Activated naive CD4-positive, alpha-beta T cell treated with anti-CD3 and anti-CD28 coated beads, Interleukin-2, amount 50 U/mL, for 24 hours (primary cell): ENCODE measurements around the gene PAK5.

ENCODE experiments used
- H3K27ac Mint-ChIP-seq: one replicate; pipeline ENCODE4 v1.8.0; 2021; ENCODE audit warnings: mild to moderate bottlenecking, mixed read lengths
- H3K27me3 Mint-ChIP-seq: one replicate; pipeline ENCODE4 v1.8.0; 2021; ENCODE audit warnings: mixed read lengths
- H3K36me3 Mint-ChIP-seq: one replicate; pipeline ENCODE4 v1.8.0; 2021; ENCODE audit warnings: mixed read lengths
- H3K4me1 Mint-ChIP-seq: one replicate; pipeline ENCODE4 v1.8.0; 2021; ENCODE audit warnings: mixed read lengths
- H3K4me3 Mint-ChIP-seq: one replicate; pipeline ENCODE4 v1.8.0; 2021; ENCODE audit warnings: mild to moderate bottlenecking, mixed read lengths
- H3K9me3 Mint-ChIP-seq: one replicate; pipeline ENCODE4 v1.8.0; 2021; ENCODE audit warnings: mixed read lengths

PAK5 gene

DNA sequence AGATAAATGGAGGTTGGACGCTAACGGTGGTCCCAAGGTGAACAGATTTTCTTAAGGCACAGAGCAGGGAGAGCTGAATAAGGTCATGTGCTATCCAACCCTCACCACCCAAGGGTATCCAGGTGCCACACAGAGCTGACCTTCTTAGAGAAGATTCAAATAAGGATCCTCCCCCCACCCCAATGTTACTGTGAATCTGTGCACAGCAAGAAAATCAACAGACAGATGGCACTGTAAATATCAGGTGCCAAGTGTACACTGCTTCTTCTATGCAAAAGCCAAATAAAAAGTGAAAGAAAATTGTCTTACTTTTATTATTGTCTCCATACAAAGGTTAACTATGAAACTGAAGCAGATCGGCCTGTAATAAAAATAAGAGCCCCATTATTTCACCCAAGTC lies 96.9 kb downstream of the PAK5 start:
- H3K4me1 Mint-ChIP-seq: no peaks in the 10 kb centered on the region
- no peaks in the 10 kb centered on the region for H3K36me3 Mint-ChIP-seq
- no peaks in the 10 kb centered on the region for H3K27me3 Mint-ChIP-seq
- H3K9me3 Mint-ChIP-seq: no peaks in the 10 kb centered on the region
- no peak overlapping the region for H3K4me3 Mint-ChIP-seq
- H3K27ac Mint-ChIP-seq: no peak overlapping the region

- H3K27ac Mint-ChIP-seq: no peak overlapping the region
- no peaks in the 10 kb centered on the region for H3K27me3 Mint-ChIP-seq
- H3K4me1 Mint-ChIP-seq: no peaks in the 10 kb centered on the region
- no peak overlapping the region for H3K4me3 Mint-ChIP-seq
- no peaks in the 10 kb centered on the region for H3K36me3 Mint-ChIP-seq
- H3K9me3 Mint-ChIP-seq: no peaks in the 10 kb centered on the region
Measured at GRCh38 chr20:9740486-9740885, 98.4 kb downstream of the PAK5 start.

DNA sequence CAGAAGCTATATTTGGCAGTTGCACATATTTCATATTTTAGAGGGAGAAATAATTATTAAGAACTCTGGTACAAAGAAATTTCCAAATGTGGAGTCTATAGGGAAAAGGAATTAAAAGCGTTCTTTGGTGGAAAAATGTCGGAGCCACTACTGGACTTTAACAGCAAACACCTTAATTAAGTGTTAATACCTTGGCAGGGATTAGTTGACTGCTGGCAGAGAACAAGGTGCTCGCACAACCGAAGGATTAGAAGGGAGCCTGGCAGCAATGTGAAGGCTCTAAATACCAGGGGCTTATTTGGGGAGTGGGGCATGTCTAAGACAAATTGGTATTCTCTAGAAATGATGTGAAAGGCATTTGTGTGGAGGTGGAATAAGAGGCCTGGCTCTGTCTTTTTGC lies 98.9 kb downstream of the PAK5 start:
- no peak overlapping the region for H3K27ac Mint-ChIP-seq
- no peaks in the 10 kb centered on the region for H3K27me3 Mint-ChIP-seq
- H3K36me3 Mint-ChIP-seq: no peaks in the 10 kb centered on the region

DNA sequence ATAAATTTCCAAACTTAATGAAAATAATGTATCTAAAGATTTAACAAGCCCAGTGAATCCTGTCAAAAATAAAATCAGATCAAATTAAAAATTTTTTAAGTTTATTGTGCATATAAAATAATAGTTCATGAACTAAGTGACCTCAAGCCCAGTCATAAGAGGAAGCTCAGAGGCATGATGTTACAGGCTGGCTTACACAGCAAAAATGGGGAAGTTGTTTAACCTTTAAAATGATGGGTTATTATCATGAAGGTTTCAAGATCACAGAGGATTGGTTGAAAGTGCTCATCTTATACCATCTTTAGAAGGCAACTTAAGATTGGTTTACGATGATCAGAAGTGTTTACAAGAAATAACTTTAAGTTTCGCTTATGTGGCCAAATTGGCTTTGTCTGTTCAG lies 102.5 kb downstream of the PAK5 start:
- Mint-ChIP-seq H3K4me3 (no peak overlapping the region), H3K27ac (no peak overlapping the region), H3K4me1 (no peaks in the 10 kb centered on the region), H3K36me3 (no peaks in the 10 kb centered on the region), H3K9me3 (peaks cover 5% of the 10 kb centered on the region), H3K27me3 (no peaks in the 10 kb centered on the region)

More for the DNA sequence above, 98.9 kb downstream of the PAK5 start:
- peaks cover 3% of the 10 kb centered on the region for H3K9me3 Mint-ChIP-seq
- H3K4me1 Mint-ChIP-seq: no peaks in the 10 kb centered on the region
- H3K4me3 Mint-ChIP-seq: no peak overlapping the region

- Mint-ChIP-seq H3K9me3 (no peaks in the 10 kb centered on the region), H3K27ac (no peak overlapping the region)
Measured at GRCh38 chr20:9723501-9724202, 115.2 kb downstream of the PAK5 start.

DNA sequence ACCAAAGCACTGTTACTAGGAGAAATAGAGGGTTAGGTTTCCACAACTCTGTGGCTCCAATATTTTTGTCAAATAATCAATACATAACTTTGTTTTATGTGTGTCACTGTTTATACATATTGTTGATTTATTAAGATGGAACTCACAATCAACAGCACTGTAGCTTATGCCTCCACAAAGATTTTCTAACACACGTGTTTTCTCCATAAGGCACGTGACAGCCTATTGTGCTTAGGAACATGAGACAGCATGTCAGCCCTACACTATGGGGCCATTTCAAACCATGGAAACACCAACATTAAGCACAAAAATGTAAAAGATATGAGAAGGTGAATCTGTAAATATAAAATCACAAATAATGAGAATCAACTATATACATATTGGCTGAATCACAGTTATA lies 127.0 kb downstream of the PAK5 start:
- H3K4me1 Mint-ChIP-seq: no peaks in the 10 kb centered on the region
- H3K27me3 Mint-ChIP-seq: no peaks in the 10 kb centered on the region
- H3K4me3 Mint-ChIP-seq: no peak overlapping the region
- no peaks in the 10 kb centered on the region for H3K36me3 Mint-ChIP-seq
- no peak overlapping the region for H3K27ac Mint-ChIP-seq
- H3K9me3 Mint-ChIP-seq: no peaks in the 10 kb centered on the region

More at GRCh38 chr20:9723501-9724202, 115.2 kb downstream of the PAK5 start:
- no peak overlapping the region for H3K4me3 Mint-ChIP-seq
- no peaks in the 10 kb centered on the region for H3K27me3 Mint-ChIP-seq
- H3K36me3 Mint-ChIP-seq: no peaks in the 10 kb centered on the region
- no peaks in the 10 kb centered on the region for H3K4me1 Mint-ChIP-seq

DNA sequence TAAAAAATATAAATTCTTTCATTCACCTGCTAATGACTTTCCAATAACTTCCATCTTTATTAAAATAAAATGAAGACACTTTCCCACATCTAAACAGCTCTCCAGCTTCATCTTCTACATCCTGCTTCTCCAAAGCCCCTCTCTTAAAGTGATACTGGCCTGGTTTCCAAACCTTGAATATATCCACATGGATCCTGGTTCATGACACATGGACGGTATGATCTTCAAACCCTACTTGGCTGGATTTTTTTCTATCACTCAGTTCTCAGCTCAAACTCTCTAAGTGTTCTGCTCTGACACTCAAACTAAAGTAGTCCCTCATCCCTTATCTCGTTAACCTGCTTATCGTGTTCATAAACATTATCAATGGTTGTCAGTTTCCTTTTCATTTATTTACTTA lies 128.2 kb downstream of the PAK5 start:
- H3K9me3 Mint-ChIP-seq: no peaks in the 10 kb centered on the region

GRCh38 chr20:9705722-9706476 lies 133.0 kb downstream of the PAK5 start:
- H3K27me3 Mint-ChIP-seq: peaks cover 3% of the 10 kb centered on the region
- no peak overlapping the region for H3K27ac Mint-ChIP-seq
- H3K4me3 Mint-ChIP-seq: no peak overlapping the region
- no peaks in the 10 kb centered on the region for H3K36me3 Mint-ChIP-seq
- H3K4me1 Mint-ChIP-seq: no peaks in the 10 kb centered on the region
- H3K9me3 Mint-ChIP-seq: peaks cover 8% of the 10 kb centered on the region

More for the DNA sequence above, 128.2 kb downstream of the PAK5 start:
- Mint-ChIP-seq H3K4me1 (no peaks in the 10 kb centered on the region), H3K27me3 (no peaks in the 10 kb centered on the region), H3K27ac (no peak overlapping the region), H3K36me3 (no peaks in the 10 kb centered on the region), H3K4me3 (no peak overlapping the region)

GRCh38 chr20:9699181-9699580 lies 139.7 kb downstream of the PAK5 start:
- Mint-ChIP-seq H3K36me3 (no peaks in the 10 kb centered on the region), H3K9me3 (no peaks in the 10 kb centered on the region), H3K4me3 (no peak overlapping the region), H3K27me3 (no peaks in the 10 kb centered on the region), H3K27ac (no peak overlapping the region), H3K4me1 (no peaks in the 10 kb centered on the region)

DNA sequence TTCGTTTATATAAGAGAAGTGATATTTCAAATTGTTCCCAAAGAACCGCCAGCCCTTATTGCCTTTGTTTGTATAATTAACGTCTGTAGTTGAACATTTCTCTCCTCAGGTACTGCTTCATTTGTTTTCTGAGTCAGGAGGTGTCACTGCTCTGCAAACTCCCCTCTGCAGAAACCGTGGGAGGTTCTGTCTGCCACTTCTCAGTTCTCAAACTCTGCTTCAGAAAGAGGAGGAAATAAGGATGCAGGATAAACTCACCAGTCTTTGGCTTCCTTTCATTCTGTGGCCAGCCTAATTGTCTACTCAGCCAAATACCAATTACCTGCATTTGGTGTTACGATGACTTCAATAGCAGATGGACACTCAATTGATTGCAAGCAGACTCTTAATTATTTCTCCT lies 149.8 kb downstream of the PAK5 start:
- peaks cover 4% of the 10 kb centered on the region for H3K9me3 Mint-ChIP-seq
- no peaks in the 10 kb centered on the region for H3K36me3 Mint-ChIP-seq
- no peaks in the 10 kb centered on the region for H3K4me1 Mint-ChIP-seq
- no peak overlapping the region for H3K4me3 Mint-ChIP-seq
- H3K27ac Mint-ChIP-seq: no peak overlapping the region
- no peaks in the 10 kb centered on the region for H3K27me3 Mint-ChIP-seq

- Mint-ChIP-seq H3K4me3 (no peak overlapping the region), H3K27me3 (no peaks in the 10 kb centered on the region), H3K9me3 (peaks cover 4% of the 10 kb centered on the region), H3K27ac (no peak overlapping the region), H3K4me1 (no peaks in the 10 kb centered on the region), H3K36me3 (no peaks in the 10 kb centered on the region)
Measured at GRCh38 chr20:9686866-9687265, 152.0 kb downstream of the PAK5 start.

- H3K36me3 Mint-ChIP-seq: no peaks in the 10 kb centered on the region
- H3K27ac Mint-ChIP-seq: no peak overlapping the region
- no peaks in the 10 kb centered on the region for H3K27me3 Mint-ChIP-seq
- H3K4me1 Mint-ChIP-seq: no peaks in the 10 kb centered on the region
- no peak overlapping the region for H3K4me3 Mint-ChIP-seq
- peaks cover 5% of the 10 kb centered on the region for H3K9me3 Mint-ChIP-seq
Measured at GRCh38 chr20:9686455-9686854, 152.4 kb downstream of the PAK5 start.

DNA sequence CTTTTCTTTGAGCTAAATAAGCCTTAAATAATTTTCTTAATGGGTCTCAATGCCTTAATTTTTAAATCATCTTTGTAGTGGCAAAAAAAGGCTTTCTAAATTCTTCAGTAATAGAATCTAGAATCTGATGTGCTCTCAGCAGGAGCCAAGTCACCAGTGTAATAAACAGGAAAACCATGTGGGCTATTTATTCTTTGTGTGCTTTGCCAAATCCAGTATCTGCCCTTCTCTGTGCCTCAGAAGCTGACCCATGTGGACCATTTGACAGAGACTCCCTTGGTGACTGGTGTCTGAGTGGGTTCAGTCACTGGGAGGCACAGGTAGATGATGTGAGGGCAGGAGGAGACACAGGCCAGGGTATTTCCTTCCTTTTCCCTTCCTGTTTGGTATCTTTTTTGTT lies 152.9 kb downstream of the PAK5 start:
- H3K4me1 Mint-ChIP-seq: no peaks in the 10 kb centered on the region
- no peaks in the 10 kb centered on the region for H3K27me3 Mint-ChIP-seq
- no peaks in the 10 kb centered on the region for H3K36me3 Mint-ChIP-seq
- no peak overlapping the region for H3K27ac Mint-ChIP-seq
- H3K9me3 Mint-ChIP-seq: peaks cover 9% of the 10 kb centered on the region
- H3K4me3 Mint-ChIP-seq: no peak overlapping the region

DNA sequence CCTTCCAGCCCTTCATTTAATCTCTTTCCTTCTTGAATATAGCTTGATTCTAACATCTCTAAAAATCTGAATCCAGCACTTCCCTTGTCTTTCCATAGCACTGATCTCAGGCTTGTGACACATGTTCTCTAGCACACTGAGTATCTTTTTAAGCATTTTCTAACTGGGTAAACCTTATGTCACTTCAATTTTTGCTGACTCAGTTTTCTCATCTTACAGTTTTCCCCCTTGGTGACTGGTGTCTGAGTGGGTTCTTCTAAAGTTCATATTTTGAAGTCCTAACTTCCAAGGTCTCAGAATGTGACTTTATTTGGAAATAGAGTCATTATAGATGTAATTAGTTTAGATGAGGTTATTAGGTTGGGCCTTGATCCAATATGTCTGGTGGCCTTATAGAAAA lies 153.9 kb downstream of the PAK5 start:
- no peak overlapping the region for H3K27ac Mint-ChIP-seq
- H3K4me3 Mint-ChIP-seq: no peak overlapping the region
- no peaks in the 10 kb centered on the region for H3K27me3 Mint-ChIP-seq
- H3K36me3 Mint-ChIP-seq: no peaks in the 10 kb centered on the region
- H3K9me3 Mint-ChIP-seq: peaks cover 9% of the 10 kb centered on the region
- H3K4me1 Mint-ChIP-seq: no peaks in the 10 kb centered on the region

GRCh38 chr20:9677100-9677623 lies 161.7 kb downstream of the PAK5 start:
- Mint-ChIP-seq H3K27me3 (no peaks in the 10 kb centered on the region), H3K9me3 (peaks cover 5% of the 10 kb centered on the region), H3K4me1 (no peaks in the 10 kb centered on the region), H3K4me3 (no peak overlapping the region), H3K27ac (no peak overlapping the region), H3K36me3 (no peaks in the 10 kb centered on the region)

- Mint-ChIP-seq H3K9me3 (no peaks in the 10 kb centered on the region), H3K27ac (no peak overlapping the region), H3K4me1 (no peaks in the 10 kb centered on the region), H3K36me3 (no peaks in the 10 kb centered on the region), H3K4me3 (no peak overlapping the region), H3K27me3 (no peaks in the 10 kb centered on the region)
Measured at GRCh38 chr20:9672981-9673380, 165.9 kb downstream of the PAK5 start.
